ENCODE measurements around the gene CA5A.
A peak's percentile ranks its signal among the peaks of the same experiment; 100 is the strongest.

CA5A gene

GRCh38 chr16:87930456-87930855 is 5.9 kb downstream of the CA5A start:
- H3K79me2 ChIP-seq (ENCODE audit: control insufficient read depth, insufficient read depth, low read length, poor library complexity) = no peaks in the 10 kb centered on the region
- no peak overlapping the region for H3K9ac ChIP-seq (ENCODE audit: low read length)
- H2BK12ac ChIP-seq (ENCODE audit: low read length) = no peak overlapping the region
- DNase-seq = peak; percentile 15 to 26
- H3K23ac ChIP-seq (ENCODE audit: low read length) = no peak overlapping the region
- no peak overlapping the region for H3K27ac ChIP-seq (ENCODE audit: low read depth, low read length)
- H3K4me2 ChIP-seq (ENCODE audit: low read length) = no peak overlapping the region
- H2BK120ac ChIP-seq (ENCODE audit: insufficient read depth, low read length, poor library complexity) = no peak overlapping the region
- no peak overlapping the region for H3K14ac ChIP-seq (ENCODE audit: low read length)
- H4K12ac ChIP-seq (ENCODE audit: low read depth, low read length) = no peak overlapping the region
- H3K36me3 ChIP-seq (ENCODE audit: control insufficient read depth in 1 of 2, insufficient read depth in 2 of 2, low read length in 2 of 2) = no peaks in the 10 kb centered on the region
- no peak overlapping the region for H2AK5ac ChIP-seq (ENCODE audit: low read length)
- H3K9me3 ChIP-seq (ENCODE audit: insufficient read depth, low read depth, low read length) = no peaks in the 10 kb centered on the region
- H3K79me1 ChIP-seq (ENCODE audit: low read length) = no peaks in the 10 kb centered on the region
- no peak overlapping the region for H3K18ac ChIP-seq (ENCODE audit: low read length)
- peaks cover 0 to 4% of the 10 kb centered on the region in 2 experiments for H3K4me1 ChIP-seq (ENCODE audit: control insufficient read depth in 1 of 2, insufficient read depth in 2 of 2, low read length in 2 of 2)
- H2AFZ ChIP-seq (ENCODE audit: insufficient read depth, low read length, poor library complexity) = peak overlapping the region; percentile 0
- peak overlapping the region; percentile 1 for H4K91ac ChIP-seq (ENCODE audit: low read depth, low read length)
- no peak overlapping the region for H4K8ac ChIP-seq (ENCODE audit: low read depth, low read length)
- H3K4me3 ChIP-seq (ENCODE audit: low read depth, low read length) = no peak overlapping the region
- no peak overlapping the region for H3K4ac ChIP-seq (ENCODE audit: low read depth, low read length)
- no peaks in the 10 kb centered on the region for H3K27me3 ChIP-seq (ENCODE audit: insufficient read depth, low read length)
- no peak overlapping the region for H2BK5ac ChIP-seq (ENCODE audit: low read depth, low read length, poor library complexity)
- no CpG with 5 or more reads among the region's 11 CpGs for WGBS (ENCODE audit: extremely low coverage, insufficient coverage, insufficient read length)

- Histone ChIP-seq H2BK120ac (ENCODE audit: insufficient read depth, low read length, poor library complexity) (no peak overlapping the region), H3K4me3 (ENCODE audit: low read depth, low read length) (no peak overlapping the region), H3K4me2 (ENCODE audit: low read length) (no peak overlapping the region), H3K27me3 (ENCODE audit: insufficient read depth, low read length) (no peaks in the 10 kb centered on the region), H3K4ac (ENCODE audit: low read depth, low read length) (no peak overlapping the region), H3K36me3 (ENCODE audit: control insufficient read depth in 1 of 2, insufficient read depth in 2 of 2, low read length in 2 of 2) (no peaks in the 10 kb centered on the region), H3K79me2 (ENCODE audit: control insufficient read depth, insufficient read depth, low read length, poor library complexity) (no peaks in the 10 kb centered on the region), H3K4me1 (ENCODE audit: control insufficient read depth in 1 of 2, insufficient read depth in 2 of 2, low read length in 2 of 2) (peaks cover 0 to 4% of the 10 kb centered on the region in 2 experiments), H4K91ac (ENCODE audit: low read depth, low read length) (peak overlapping the region; percentile 1), H3K14ac (ENCODE audit: low read length) (no peak overlapping the region), H3K23ac (ENCODE audit: low read length) (no peak overlapping the region), H4K12ac (ENCODE audit: low read depth, low read length) (no peak overlapping the region), H4K8ac (ENCODE audit: low read depth, low read length) (no peak overlapping the region), H3K18ac (ENCODE audit: low read length) (no peak overlapping the region), H2BK12ac (ENCODE audit: low read length) (no peak overlapping the region), H3K9ac (ENCODE audit: low read length) (no peak overlapping the region), H2BK5ac (ENCODE audit: low read depth, low read length, poor library complexity) (no peak overlapping the region), H3K79me1 (ENCODE audit: low read length) (no peaks in the 10 kb centered on the region), H2AFZ (ENCODE audit: insufficient read depth, low read length, poor library complexity) (peak overlapping the region; percentile 0), H2AK5ac (ENCODE audit: low read length) (no peak overlapping the region), H3K27ac (ENCODE audit: low read depth, low read length) (no peak overlapping the region), H3K9me3 (ENCODE audit: insufficient read depth, low read depth, low read length) (no peaks in the 10 kb centered on the region)
- no CpG with 5 or more reads among the region's 7 CpGs for WGBS (ENCODE audit: extremely low coverage, insufficient coverage, insufficient read length)
- peak; percentile 55 to 64 for DNase-seq
These were observed 6.3 kb downstream of the CA5A start for GRCh38 chr16:87929986-87930385.

GRCh38 chr16:87927195-87927562 is 9.2 kb downstream of the CA5A start:
- no peaks in the 10 kb centered on the region for H3K79me2 ChIP-seq (ENCODE audit: control insufficient read depth, insufficient read depth, low read length, poor library complexity)
- H3K36me3 ChIP-seq (ENCODE audit: control insufficient read depth in 1 of 2, insufficient read depth in 2 of 2, low read length in 2 of 2) = no peaks in the 10 kb centered on the region
- H2BK120ac ChIP-seq (ENCODE audit: insufficient read depth, low read length, poor library complexity) = no peak overlapping the region
- DNase-seq = no peak
- no peak overlapping the region for H2BK5ac ChIP-seq (ENCODE audit: low read depth, low read length, poor library complexity)
- no peak overlapping the region for H2AFZ ChIP-seq (ENCODE audit: insufficient read depth, low read length, poor library complexity)
- no CpG with 5 or more reads among the region's 4 CpGs for WGBS (ENCODE audit: extremely low coverage, insufficient coverage, insufficient read length)
- H4K12ac ChIP-seq (ENCODE audit: low read depth, low read length) = no peak overlapping the region
- H3K4me2 ChIP-seq (ENCODE audit: low read length) = no peak overlapping the region
- H4K91ac ChIP-seq (ENCODE audit: low read depth, low read length) = no peak overlapping the region
- no peak overlapping the region for H3K4ac ChIP-seq (ENCODE audit: low read depth, low read length)
- H3K9ac ChIP-seq (ENCODE audit: low read length) = no peak overlapping the region
- no peak overlapping the region for H2BK12ac ChIP-seq (ENCODE audit: low read length)
- H3K79me1 ChIP-seq (ENCODE audit: low read length) = no peaks in the 10 kb centered on the region
- H3K4me1 ChIP-seq (ENCODE audit: control insufficient read depth in 1 of 2, insufficient read depth in 2 of 2, low read length in 2 of 2) = peaks cover 0 to 4% of the 10 kb centered on the region in 2 experiments
- no peaks in the 10 kb centered on the region for H3K27me3 ChIP-seq (ENCODE audit: insufficient read depth, low read length)
- H3K14ac ChIP-seq (ENCODE audit: low read length) = no peak overlapping the region
- H3K27ac ChIP-seq (ENCODE audit: low read depth, low read length) = no peak overlapping the region
- no peak overlapping the region for H3K4me3 ChIP-seq (ENCODE audit: low read depth, low read length)
- H3K9me3 ChIP-seq (ENCODE audit: insufficient read depth, low read depth, low read length) = no peaks in the 10 kb centered on the region
- no peak overlapping the region for H3K18ac ChIP-seq (ENCODE audit: low read length)
- no peak overlapping the region for H4K8ac ChIP-seq (ENCODE audit: low read depth, low read length)
- no peak overlapping the region for H3K23ac ChIP-seq (ENCODE audit: low read length)
- no peak overlapping the region for H2AK5ac ChIP-seq (ENCODE audit: low read length)

GRCh38 chr16:87926246-87927194 is 9.8 kb downstream of the CA5A start:
- Histone ChIP-seq H2BK12ac (ENCODE audit: low read length) (no peak overlapping the region), H3K4me3 (ENCODE audit: low read depth, low read length) (no peak overlapping the region), H2BK120ac (ENCODE audit: insufficient read depth, low read length, poor library complexity) (no peak overlapping the region), H3K23ac (ENCODE audit: low read length) (no peak overlapping the region), H3K9me3 (ENCODE audit: insufficient read depth, low read depth, low read length) (no peaks in the 10 kb centered on the region), H2AK5ac (ENCODE audit: low read length) (no peak overlapping the region), H3K79me1 (ENCODE audit: low read length) (no peaks in the 10 kb centered on the region), H3K4me2 (ENCODE audit: low read length) (no peak overlapping the region), H3K36me3 (ENCODE audit: control insufficient read depth in 1 of 2, insufficient read depth in 2 of 2, low read length in 2 of 2) (no peaks in the 10 kb centered on the region), H3K27ac (ENCODE audit: low read depth, low read length) (no peak overlapping the region), H2AFZ (ENCODE audit: insufficient read depth, low read length, poor library complexity) (no peak overlapping the region), H3K27me3 (ENCODE audit: insufficient read depth, low read length) (no peaks in the 10 kb centered on the region), H3K4me1 (ENCODE audit: control insufficient read depth in 1 of 2, insufficient read depth in 2 of 2, low read length in 2 of 2) (peaks cover 0 to 4% of the 10 kb centered on the region in 2 experiments), H4K12ac (ENCODE audit: low read depth, low read length) (no peak overlapping the region), H4K8ac (ENCODE audit: low read depth, low read length) (no peak overlapping the region), H4K91ac (ENCODE audit: low read depth, low read length) (no peak overlapping the region), H3K9ac (ENCODE audit: low read length) (no peak overlapping the region), H3K14ac (ENCODE audit: low read length) (no peak overlapping the region), H2BK5ac (ENCODE audit: low read depth, low read length, poor library complexity) (no peak overlapping the region), H3K79me2 (ENCODE audit: control insufficient read depth, insufficient read depth, low read length, poor library complexity) (no peaks in the 10 kb centered on the region), H3K4ac (ENCODE audit: low read depth, low read length) (no peak overlapping the region), H3K18ac (ENCODE audit: low read length) (no peak overlapping the region)
- WGBS (ENCODE audit: extremely low coverage, insufficient coverage, insufficient read length) = no CpG with 5 or more reads among the region's 44 CpGs
- peak in 1 of 2 donors; percentile 9 for DNase-seq
